Psoas muscle (tissue), 8 donors: ENCODE results near the gene RAB13. TPM values are rescaled to one million over a fixed set of nuclear protein-coding genes. Genes with fewer than 3 reads are reported as not detected.
A peak's percentile ranks its signal among the peaks of the same experiment; 100 is the strongest.

Experiments used
- ATAC-seq, 4 donors: fragments of 200-7000 bp; cut with Tn5 transposase; one replicate each; pipeline ENCODE4 v1.9.1; 2020; ENCODE audit warnings: moderate library complexity in 3 of 4, mild to moderate bottlenecking in 2 of 4
- DNase-seq, 2 donors: peaks; one replicate each; pipeline ENCODE4 v3.0.0-alpha.2; 2020
- H3K27ac ChIP-seq: fragments of 200-600 bp; one replicate; pipeline ENCODE4 v1.8.0; 2022
- H3K27me3 ChIP-seq, 3 donors: fragments of 200-600 bp in 1 of 3; one replicate each; pipeline versions ENCODE4 v1.6.1 to v1.8.0; 2013 to 2022; ENCODE audit warnings: low read length in 2 of 3, mild to moderate bottlenecking in 2 of 3, moderate library complexity in 1 of 3; ENCODE audit not compliant: insufficient read depth in 3 of 3
- H3K36me3 ChIP-seq, 2 donors: fragments of 200-600 bp in 1 of 2; one replicate each; pipeline versions ENCODE4 v1.6.1 to v1.8.0; 2013 to 2022; ENCODE audit warnings: low read depth in 1 of 2, mild to moderate bottlenecking in 1 of 2, moderate library complexity in 1 of 2; ENCODE audit not compliant: insufficient read depth in 1 of 2
- H3K4me1 ChIP-seq: fragments of 200-600 bp; one replicate; pipeline ENCODE4 v1.8.0; 2022
- H3K4me3 ChIP-seq: fragments of 200-600 bp; one replicate; pipeline ENCODE4 v1.8.0; 2022; ENCODE audit warnings: mild to moderate bottlenecking
- H3K9me3 ChIP-seq: fragments of 200-600 bp; one replicate; pipeline ENCODE4 v1.8.0; 2022
- WGBS, 3 donors: extraction: QIAGEN DNeasy Blood & Tissue Kit; methylation state at CpG; one replicate each; pipeline versions ENCODE4 v1.1.6 to v1.1.7; 2013; 5-methylcytosine and 5-hydroxymethylcytosine counted together
- intact Hi-C, 2 donors: fragments of 100-400 bp; cut with DNase I; formaldehyde crosslinking; loops; one replicate each; pipeline versions ENCODE4 v1.11.0 to v1.14.2; 2022
- polyA plus RNA-seq, 3 donors: library from polyadenylated mRNA; stranded (reverse); fragments of 200-250 nt; gene quantifications; one replicate each; pipeline ENCODE4 v1.2.3, GENCODE V29; 2013
- total RNA-seq, 4 donors: library from RNA; stranded (reverse); fragmentation: NEBNext Ultra II Directional in 2 of 4; extraction: Animal tissue kit (Norgen Biotek cat#: 25700) in 2 of 4; gene quantifications; one replicate each; pipeline versions ENCODE4 v1.2.1 to v1.2.4, GENCODE V29; 2021 to 2023
- TF ChIP-seq, protein P1 (sequence below): fragments of 200-600 bp; IDR thresholded peaks from one replicate; pipeline ENCODE4 v1.8.0; 2022; ENCODE audit warnings: antibody characterized with exemption
- donor health status: healthy with polysubstance abuse.
- donor health status: DM: no; HTN: no; CAD: no; lungs with moderate emphysema.
- donor health status: Bipolar disorder and iron deficiency.
- donor health status: healthy.
- donor health status: DM: yes; HTN: yes; CAD: no.
- donor health status: DM: no; HTN: no; CAD: no.
- donor health status: DM: no; HTN: no; CAD: no.
- donor health status: DM: yes; HTN: yes; CAD: no.

The RAB13 gene
- total and polyA plus RNA-seq, 7 donors = 30.3 to 67.0 (median 38.5) TPM

DNA sequence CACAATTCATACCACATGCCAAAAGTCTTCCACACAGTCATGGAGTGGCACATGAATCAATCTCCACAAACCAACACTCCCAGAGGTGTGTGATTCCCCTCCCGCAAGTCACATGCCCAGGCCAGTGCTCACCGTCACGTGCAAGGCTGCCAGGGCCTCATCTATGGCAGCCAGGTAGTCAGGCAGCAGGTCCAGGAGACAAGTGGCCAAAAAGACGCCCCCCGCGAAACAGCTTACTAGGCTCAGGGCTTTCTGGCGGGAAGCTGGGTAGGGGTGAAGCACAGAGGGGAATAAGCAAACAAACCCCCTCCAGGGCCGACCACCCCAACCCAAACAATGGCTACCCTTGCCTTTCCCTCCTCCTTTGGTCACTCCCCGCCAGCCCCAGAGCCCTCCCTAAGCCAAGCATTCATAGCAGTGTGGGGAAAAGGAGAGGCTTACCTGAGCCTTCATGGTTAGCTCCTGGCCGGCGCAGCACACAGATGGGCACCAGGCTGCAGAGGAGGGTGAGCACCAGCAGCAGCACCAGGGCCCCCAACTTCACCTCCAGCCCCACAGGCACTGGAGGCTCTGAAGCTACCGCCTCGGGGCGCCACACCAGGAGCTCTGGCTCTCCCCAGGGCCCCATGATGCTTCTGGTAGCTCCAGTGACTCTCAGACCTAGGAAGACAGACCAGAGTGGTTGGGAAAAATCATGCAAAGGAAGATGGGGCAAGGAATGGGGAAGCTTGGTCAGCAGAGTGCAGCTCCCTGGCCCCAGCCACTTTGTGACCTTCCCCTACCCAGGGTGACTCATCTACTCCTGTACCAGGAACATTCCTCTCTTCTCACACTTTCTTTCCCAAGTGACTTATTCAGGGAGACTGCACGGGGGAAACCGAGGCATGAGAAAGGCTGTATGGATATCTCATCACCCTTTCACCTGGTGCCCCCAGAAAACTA lies 23.8 kb downstream of the RAB13 start:
- Histone ChIP-seq H3K27me3 (no peaks in the 10 kb centered on the region), H3K9me3 (no peaks in the 10 kb centered on the region), H3K36me3 (peaks cover 4 to 22% of the 10 kb centered on the region in 2 donors), H3K27ac (peak overlapping the region; percentile 90), H3K4me3 (peak overlapping the region; percentile 75), H3K4me1 (peaks cover 49% of the 10 kb centered on the region)
- DNase-seq = peak; percentile 60 to 78
- 40 to 42% (median 41%) methylated on average over 14 to 16 of the region's 16 CpGs for WGBS, 3 donors
- ATAC-seq = peak; percentile 15 to 51 (median 40)
- intact Hi-C loops = no loop called here
- TF ChIP-seq, protein P1, sequence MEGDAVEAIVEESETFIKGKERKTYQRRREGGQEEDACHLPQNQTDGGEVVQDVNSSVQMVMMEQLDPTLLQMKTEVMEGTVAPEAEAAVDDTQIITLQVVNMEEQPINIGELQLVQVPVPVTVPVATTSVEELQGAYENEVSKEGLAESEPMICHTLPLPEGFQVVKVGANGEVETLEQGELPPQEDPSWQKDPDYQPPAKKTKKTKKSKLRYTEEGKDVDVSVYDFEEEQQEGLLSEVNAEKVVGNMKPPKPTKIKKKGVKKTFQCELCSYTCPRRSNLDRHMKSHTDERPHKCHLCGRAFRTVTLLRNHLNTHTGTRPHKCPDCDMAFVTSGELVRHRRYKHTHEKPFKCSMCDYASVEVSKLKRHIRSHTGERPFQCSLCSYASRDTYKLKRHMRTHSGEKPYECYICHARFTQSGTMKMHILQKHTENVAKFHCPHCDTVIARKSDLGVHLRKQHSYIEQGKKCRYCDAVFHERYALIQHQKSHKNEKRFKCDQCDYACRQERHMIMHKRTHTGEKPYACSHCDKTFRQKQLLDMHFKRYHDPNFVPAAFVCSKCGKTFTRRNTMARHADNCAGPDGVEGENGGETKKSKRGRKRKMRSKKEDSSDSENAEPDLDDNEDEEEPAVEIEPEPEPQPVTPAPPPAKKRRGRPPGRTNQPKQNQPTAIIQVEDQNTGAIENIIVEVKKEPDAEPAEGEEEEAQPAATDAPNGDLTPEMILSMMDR = no peak

DNA sequence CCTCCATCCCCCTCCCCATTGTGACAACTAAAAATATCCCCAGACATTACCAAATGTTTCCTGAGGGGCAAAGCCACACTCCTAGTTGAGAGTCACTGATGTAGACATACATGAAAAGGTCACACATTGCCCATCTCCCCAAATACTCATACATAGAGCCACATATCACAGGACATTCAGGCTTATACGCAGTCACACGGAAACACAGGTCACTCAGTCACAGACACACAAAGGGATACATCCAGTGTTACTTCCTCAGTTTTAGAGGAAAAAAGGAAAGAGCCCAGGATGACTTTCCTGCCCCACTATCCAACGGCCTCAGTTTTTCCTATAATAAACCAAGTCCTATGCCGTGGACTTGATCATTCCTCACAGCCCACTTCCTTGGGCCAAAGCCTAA lies 24.7 kb downstream of the RAB13 start:
- peak overlapping the region; percentile 75 for H3K4me3 ChIP-seq
- intact Hi-C loops = no loop called here
- TF ChIP-seq, protein P1 = no peak
- H3K4me1 ChIP-seq = peaks cover 55% of the 10 kb centered on the region
- H3K9me3 ChIP-seq = no peaks in the 10 kb centered on the region
- DNase-seq = no peak
- H3K36me3 ChIP-seq = peaks cover 4 to 22% of the 10 kb centered on the region in 2 donors
- peak overlapping the region; percentile 90 for H3K27ac ChIP-seq
- 76 to 80% (median 78%) methylated on average over 4 of the region's 4 CpGs for WGBS, 3 donors
- no peaks in the 10 kb centered on the region for H3K27me3 ChIP-seq
- ATAC-seq = no peak

DNA sequence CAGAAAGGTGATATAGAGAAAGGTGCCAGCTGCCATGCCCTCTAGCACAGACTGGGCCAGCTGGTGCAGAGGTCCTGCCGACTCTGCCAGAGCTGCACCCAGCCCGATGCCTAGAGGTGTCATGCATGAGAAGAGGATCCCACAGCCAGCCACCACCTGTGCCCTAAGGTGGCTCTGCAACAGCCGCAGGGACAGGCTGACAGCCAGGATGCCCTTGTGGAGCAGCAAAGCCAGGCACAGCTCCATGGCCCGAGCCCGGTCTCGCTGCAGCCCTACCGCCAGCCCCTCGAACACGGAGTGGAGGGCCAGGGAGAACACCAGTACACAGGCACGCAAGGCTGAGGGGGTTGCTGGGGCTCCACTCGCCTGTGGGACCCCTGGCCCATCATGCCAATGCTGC lies 25.9 kb downstream of the RAB13 start:
- peak overlapping the region; percentile 93 for H3K27ac ChIP-seq
- TF ChIP-seq, protein P1 = no peak
- no peak overlapping the region for H3K4me3 ChIP-seq
- no peaks in the 10 kb centered on the region for H3K27me3 ChIP-seq
- ATAC-seq = no peak
- 38 to 54% (median 48%) methylated on average over 11 of the region's 11 CpGs for WGBS, 3 donors
- H3K36me3 ChIP-seq = peaks cover 4 to 22% of the 10 kb centered on the region in 2 donors
- H3K4me1 ChIP-seq = peaks cover 52% of the 10 kb centered on the region
- intact Hi-C loops = no loop called here
- H3K9me3 ChIP-seq = no peaks in the 10 kb centered on the region
- peak in 1 of 2 donors; percentile 58 for DNase-seq

DNA sequence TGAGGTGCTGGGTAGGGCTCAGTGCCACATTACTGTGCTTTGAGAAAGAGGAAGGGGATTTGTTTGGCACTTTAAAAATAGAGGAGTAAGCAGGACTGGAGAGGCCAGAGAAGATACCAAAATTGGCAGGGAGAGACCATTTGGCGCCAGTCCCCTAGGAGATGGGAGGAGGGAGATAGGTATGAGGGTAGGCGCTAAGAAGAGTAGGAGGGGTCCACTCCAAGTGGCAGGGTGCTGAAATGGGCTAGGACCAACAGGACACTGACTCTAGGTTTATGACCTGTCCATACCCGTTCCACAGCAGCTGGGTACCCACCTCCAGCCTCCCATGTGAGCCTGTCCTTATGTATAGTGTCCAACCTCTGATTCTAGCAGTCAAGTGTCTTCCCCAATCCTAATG lies 26.7 kb downstream of the RAB13 start:
- no peaks in the 10 kb centered on the region for H3K9me3 ChIP-seq
- H3K36me3 ChIP-seq = peaks cover 4 to 26% of the 10 kb centered on the region in 2 donors
- no peaks in the 10 kb centered on the region for H3K27me3 ChIP-seq
- peaks cover 52% of the 10 kb centered on the region for H3K4me1 ChIP-seq
- DNase-seq (no peak), ATAC-seq (no peak)
- intact Hi-C loops = no loop called here
- TF ChIP-seq, protein P1 = no peak
- peak overlapping the region; percentile 97 for H3K4me3 ChIP-seq
- 27 to 67% (median 46%) methylated on average over 3 of the region's 3 CpGs for WGBS, 3 donors
- peak overlapping the region; percentile 93 for H3K27ac ChIP-seq
